GM19452 (cell line): ENCODE data around the gene CHRND.

Experiments
- ATAC-seq: cut with Tn5 transposase; IDR thresholded peaks from one replicate; pipeline ENCODE4 v1.9.1; 2021; ENCODE audit not compliant: unreplicated experiment

CHRND gene

DNA sequence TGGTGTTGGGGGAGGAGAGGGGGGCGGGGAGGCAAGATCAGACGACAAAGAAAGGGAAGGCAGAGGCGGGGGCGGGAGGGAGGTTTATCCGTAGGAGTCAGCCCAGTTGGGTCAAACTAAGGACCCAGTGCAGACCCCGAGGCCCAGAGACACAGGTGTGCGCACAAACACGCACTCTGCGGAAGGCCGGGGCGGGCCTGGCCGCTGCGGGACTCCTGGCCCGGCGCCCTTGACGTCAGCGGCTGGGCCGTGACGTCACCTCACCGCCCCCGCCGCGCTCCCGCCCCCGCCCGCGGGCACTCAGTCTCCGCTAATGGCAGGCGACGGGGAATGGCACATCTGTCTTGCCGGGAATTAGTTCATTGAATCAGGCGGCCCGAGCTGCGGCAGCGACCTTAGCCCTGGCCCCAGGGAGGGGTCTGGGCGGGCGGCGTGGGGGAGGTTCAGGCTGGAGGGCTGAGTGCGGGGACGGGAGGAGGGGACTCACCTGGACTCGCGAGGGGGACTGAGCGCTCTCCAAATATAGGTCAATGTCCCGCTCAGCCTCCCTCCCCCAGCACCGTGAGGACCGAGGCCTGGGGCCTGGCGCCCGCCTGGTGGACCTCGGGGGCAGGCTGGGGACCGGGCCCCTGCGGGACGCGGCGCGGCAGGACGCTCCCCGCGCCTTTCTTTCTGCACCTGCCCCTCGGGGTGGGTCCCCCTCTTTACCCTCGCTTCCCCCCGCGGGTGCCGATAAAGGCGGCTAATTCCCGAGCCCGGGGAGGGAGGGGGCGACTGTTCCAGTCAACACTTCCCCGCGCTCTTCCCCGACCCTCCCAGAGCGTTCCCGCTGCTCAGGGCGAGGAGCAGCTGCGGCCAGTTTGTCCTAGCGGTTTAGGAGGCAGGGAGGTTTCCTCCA, 22.8 kb upstream of the CHRND start:
- no peak for ATAC-seq

- no peak for ATAC-seq
Measured at GRCh38 chr2:232503809-232504323, 22.1 kb upstream of the CHRND start.

DNA sequence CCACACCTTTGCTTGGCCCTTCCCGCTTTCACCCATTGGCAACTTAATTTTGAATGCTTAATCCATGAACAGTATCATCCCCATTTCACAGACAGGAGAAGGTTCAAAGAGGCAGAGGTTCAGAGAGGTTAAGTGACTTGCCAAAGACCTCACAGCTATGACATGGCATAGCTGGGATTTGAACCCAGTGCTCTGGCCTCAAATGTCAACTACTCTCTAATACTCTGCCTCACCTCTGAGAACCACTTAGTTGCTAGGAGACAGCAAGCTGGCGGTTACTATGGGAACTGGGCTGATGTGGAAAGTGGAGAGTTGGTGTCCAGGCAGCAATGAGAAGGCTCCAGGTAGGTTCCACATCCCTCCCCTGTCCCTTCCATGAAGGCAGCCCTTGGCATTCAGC, 21.5 kb upstream of the CHRND start:
- no peak for ATAC-seq

DNA sequence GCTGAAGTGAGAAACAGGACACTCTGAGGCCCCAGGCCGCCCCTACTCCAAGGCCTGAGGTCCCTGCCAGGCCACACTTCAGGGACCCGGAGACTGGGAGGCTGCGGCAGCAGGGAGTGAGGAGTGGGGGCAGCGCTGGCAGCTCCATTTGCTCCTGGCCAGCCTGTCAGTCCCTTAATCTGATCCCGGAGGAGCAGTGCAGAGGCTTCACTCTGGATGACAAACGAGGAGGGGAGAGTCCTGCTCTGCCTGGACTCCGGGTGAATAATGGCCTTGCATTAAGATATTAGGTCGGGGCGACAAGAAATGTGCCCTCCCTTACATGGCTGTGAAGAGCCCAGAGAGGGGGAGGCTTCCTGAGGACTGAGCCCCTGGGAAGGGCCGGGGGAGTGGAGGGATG, 20.1 kb upstream of the CHRND start:
- no peak for ATAC-seq

- no peak for ATAC-seq
Measured at GRCh38 chr2:232506709-232507108, 19.3 kb upstream of the CHRND start.

- no peak for ATAC-seq
Measured at GRCh38 chr2:232508251-232508650, 17.7 kb upstream of the CHRND start.

GRCh38 chr2:232511336-232511890, 14.5 kb upstream of the CHRND start:
- no peak for ATAC-seq

GRCh38 chr2:232512602-232513001, 13.4 kb upstream of the CHRND start:
- no peak for ATAC-seq

DNA sequence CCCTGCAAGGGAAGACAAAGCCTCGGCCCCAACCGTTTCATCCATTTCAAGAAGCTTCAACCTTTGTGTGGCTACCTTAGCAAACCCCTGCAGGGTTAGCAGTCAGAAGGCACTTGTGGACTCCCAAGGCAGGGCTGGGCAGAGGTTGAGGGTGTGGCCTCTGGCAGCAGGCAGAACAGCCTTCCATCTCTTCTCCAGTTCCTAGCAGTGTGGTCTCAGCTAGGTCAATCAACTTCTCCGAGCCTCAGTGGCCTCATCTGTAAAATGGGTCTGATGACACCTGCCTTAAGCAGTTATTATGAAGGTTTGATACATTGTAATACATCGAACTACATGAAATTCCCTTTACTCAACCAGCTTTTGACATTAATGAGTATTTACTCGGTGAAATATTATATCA, 12.6 kb upstream of the CHRND start:
- no peak for ATAC-seq

- ATAC-seq = no peak
Measured at GRCh38 chr2:232515639-232516038, 10.3 kb upstream of the CHRND start.

GRCh38 chr2:232516551-232516950, 9.4 kb upstream of the CHRND start:
- no peak for ATAC-seq

- ATAC-seq = no peak
Measured at GRCh38 chr2:232518844-232519243, 7.1 kb upstream of the CHRND start.

DNA sequence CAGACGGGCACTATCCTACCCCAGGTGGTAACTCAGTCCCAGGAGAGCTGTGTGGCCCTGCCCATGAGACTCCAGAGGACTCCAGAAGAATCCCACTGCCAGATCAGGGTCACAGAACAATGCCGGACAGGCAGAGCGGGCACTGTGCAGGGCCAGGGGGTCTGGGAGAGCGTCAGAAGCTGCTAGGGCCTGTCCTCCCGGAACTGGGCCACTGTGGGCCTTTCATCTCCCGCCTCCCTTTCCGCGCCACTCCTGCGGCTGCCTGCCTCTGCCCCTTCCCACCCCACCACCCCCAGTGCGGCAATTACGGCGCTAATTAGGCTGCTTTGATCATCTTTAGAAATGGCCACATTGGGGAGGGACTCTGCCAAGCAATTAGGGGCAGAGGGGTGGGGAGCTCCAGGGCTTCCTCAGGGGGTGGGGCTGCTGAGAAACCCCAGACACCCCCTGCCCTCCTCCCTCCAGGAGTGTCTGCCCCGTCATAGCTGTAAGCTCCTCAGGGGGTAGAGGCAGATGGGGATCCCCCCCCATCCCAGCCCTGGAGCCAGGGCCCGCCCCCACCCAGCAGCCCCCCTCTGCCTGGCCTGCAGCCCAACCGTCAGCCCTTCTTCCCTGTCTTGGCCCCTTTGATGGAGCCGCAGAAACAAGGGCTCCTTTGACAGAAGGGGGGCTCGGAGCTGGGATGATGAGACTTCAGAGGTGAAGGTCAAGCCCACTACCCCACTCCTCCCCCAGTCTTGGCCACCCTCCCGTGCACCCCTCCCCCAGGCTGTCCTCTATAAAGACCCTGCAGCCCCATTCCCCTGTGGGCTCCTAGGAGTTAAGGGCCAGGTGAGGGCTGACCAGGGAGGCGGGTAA, 6.2 kb upstream of the CHRND start, which contains the start of gene PRSS56:
Gene PRSS56, plus strand, starts transcription at position 808 of the 858 bp plus-strand sequence. CDS start 211 bp downstream, outside the sequence.
- no peak for ATAC-seq

DNA sequence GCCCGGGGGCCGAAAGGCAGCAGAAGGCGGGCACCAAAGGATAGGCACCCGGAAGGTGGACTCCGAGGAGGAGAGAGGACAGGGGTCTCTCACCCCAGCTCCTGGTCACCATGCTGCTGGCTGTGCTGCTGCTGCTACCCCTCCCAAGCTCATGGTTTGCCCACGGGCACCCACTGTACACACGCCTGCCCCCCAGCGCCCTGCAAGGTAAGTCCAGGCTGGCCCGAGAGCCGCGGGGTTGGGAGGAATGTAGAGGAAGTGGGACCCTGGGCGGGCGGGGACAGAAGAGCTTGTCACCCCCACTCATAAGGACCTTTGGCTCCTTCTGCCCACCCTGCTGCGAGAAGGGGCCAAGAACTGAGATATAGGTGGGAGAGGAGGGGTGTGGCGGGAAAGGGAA, 5.5 kb upstream of the CHRND start:
- ATAC-seq = no peak

DNA sequence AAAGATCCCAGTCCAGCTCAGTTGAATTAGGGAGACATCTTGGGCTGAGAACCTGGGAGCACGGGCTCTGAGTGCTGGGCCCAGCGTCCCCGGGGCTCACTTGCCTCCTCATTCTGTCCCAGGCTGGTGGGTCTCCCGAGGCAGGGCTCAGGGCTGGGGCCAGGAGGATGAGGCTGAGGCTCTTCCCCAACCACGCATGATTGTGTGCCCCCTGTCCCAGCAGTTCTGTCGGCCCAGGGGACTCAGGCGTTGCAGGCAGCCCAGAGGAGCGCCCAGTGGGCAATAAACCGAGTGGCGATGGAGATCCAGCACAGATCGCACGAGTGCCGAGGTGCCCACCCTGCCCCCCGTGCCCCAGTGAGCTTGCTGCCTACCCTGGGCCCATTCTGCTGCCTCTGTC, 4.9 kb upstream of the CHRND start:
- ATAC-seq = no peak

GRCh38 chr2:232521959-232522622, 3.9 kb upstream of the CHRND start:
- ATAC-seq = no peak

- ATAC-seq = no peak
Measured at GRCh38 chr2:232522623-232523401, 3.1 kb upstream of the CHRND start.

DNA sequence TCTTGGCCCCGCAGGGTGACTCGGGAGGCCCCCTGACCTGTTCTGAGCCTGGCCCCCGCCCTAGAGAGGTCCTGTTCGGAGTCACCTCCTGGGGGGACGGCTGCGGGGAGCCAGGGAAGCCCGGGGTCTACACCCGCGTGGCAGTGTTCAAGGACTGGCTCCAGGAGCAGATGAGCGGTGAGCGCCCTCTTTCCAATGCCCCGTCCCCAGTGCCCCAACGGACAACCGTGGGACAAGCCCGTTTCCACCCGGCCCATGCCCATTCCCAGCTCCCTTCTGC, 2.6 kb upstream of the CHRND start:
- no peak for ATAC-seq

GRCh38 chr2:232523682-232524597, 2.0 kb upstream of the CHRND start:
- no peak for ATAC-seq
